CD4-positive, alpha-beta memory T cell (primary cell): ENCODE measurements around the gene MYMX. TPM values are rescaled to one million over a fixed set of nuclear protein-coding genes. Genes with fewer than 3 reads are reported as not detected.
"Not testable (repeated sequence)": the region's sequence is repeated elsewhere in the genome, so short reads cannot be mapped to it uniquely, and the experiment has no call there.

Experiments
- CTCF ChIA-PET: fragments of 350-600 bp; sonication (Branson Sonifier 250); formaldehyde crosslinking; loops from one replicate; lab custom pipeline; 2021; ENCODE audit warnings: inconsistent platforms; ENCODE audit not compliant: partially characterized antibody; lab: Charles Lee
- POLR2A ChIA-PET: fragments of 350-600 bp; sonication (Branson Sonifier 250); formaldehyde crosslinking; loops from one replicate; lab custom pipeline; 2021; ENCODE audit not compliant: partially characterized antibody; lab: Charles Lee
- DNase-seq, 5 donors: peaks; one replicate each; pipeline versions ENCODE4 v3.0.0 to v3.0.0-alpha.2; 2020 to 2022; ENCODE audit warnings: mixed read lengths in 1 of 5
- H3K27ac ChIP-seq: one replicate; pipeline ENCODE4 v1.7.0; 2013; ENCODE audit warnings: low read depth, low read length
- H3K27me3 ChIP-seq: 2 replicates; pipeline ENCODE4 v1.7.0; 2013; ENCODE audit warnings: mild to moderate bottlenecking, low read length, moderate library complexity; ENCODE audit not compliant: insufficient read depth
- H3K36me3 ChIP-seq: 2 replicates; pipeline ENCODE4 v1.7.0; 2013; ENCODE audit warnings: mild to moderate bottlenecking, low read length, moderate library complexity; ENCODE audit not compliant: insufficient read depth
- H3K4me1 ChIP-seq: 2 replicates; pipeline ENCODE4 v1.7.0; 2013; ENCODE audit warnings: mild to moderate bottlenecking, low read length, moderate library complexity; ENCODE audit not compliant: insufficient read depth
- H3K4me3 ChIP-seq, 2 donors: one replicate each; pipeline ENCODE4 v1.7.0; 2013; ENCODE audit warnings: low read length in 2 of 2, mild to moderate bottlenecking in 1 of 2
- H3K9me3 ChIP-seq, 2 donors: one replicate each; pipeline ENCODE4 v1.7.0; 2013; ENCODE audit warnings: low read length in 2 of 2, control low read depth in 1 of 2; ENCODE audit not compliant: control insufficient read depth in 1 of 2
- H3K27ac Mint-ChIP-seq, 7 donors: one replicate each; pipeline ENCODE4 v1.8.0; 2020 to 2021; ENCODE audit warnings: mixed read lengths in 7 of 7, mild to moderate bottlenecking in 6 of 7, inconsistent platforms in 3 of 7, moderate library complexity in 3 of 7
- H3K27me3 Mint-ChIP-seq, 2 donors: one replicate each; pipeline ENCODE4 v1.8.0; 2020 to 2021; ENCODE audit warnings: mixed read lengths in 2 of 2
- H3K36me3 Mint-ChIP-seq, 2 donors: one replicate each; pipeline ENCODE4 v1.8.0; 2020 to 2021; ENCODE audit warnings: mixed read lengths in 2 of 2, inconsistent platforms in 1 of 2, mild to moderate bottlenecking in 1 of 2
- H3K4me1 Mint-ChIP-seq, 4 donors: one replicate each; pipeline ENCODE4 v1.8.0; 2020 to 2021; ENCODE audit warnings: mixed read lengths in 4 of 4, mild to moderate bottlenecking in 1 of 4
- H3K4me3 Mint-ChIP-seq, 8 donors: one replicate each; pipeline ENCODE4 v1.8.0; 2020 to 2021; ENCODE audit warnings: mixed read lengths in 8 of 8, mild to moderate bottlenecking in 7 of 8, moderate library complexity in 6 of 8, inconsistent platforms in 3 of 8
- H3K9me3 Mint-ChIP-seq, 8 donors: one replicate each; pipeline ENCODE4 v1.8.0; 2020 to 2021; ENCODE audit warnings: mixed read lengths in 8 of 8, mild to moderate bottlenecking in 5 of 8, inconsistent platforms in 3 of 8, moderate library complexity in 1 of 8
- intact Hi-C: fragments of 100-400 bp; cut with micrococcal nuclease; formaldehyde crosslinking; loops from one replicate; pipeline ENCODE4 v1.15.1; 2023
- polyA plus RNA-seq, 2 donors: library from polyadenylated mRNA; unstranded; fragments of 300-500 nt; fragmentation: Illumina TruSeq; gene quantifications; one replicate each; pipeline ENCODE4 v1.2.3, GENCODE V29; 2021
- total RNA-seq, 2 experiments: library from RNA; stranded (reverse); gene quantifications; one replicate each; pipeline ENCODE4 v1.2.3, GENCODE V29; 2021

MYMX gene
- total and polyA plus RNA-seq, 4 experiments from 2014 or later = not detected

GRCh38 chr6:44180406-44180805 is 36.3 kb upstream of the MYMX start:
- Histone ChIP-seq H3K36me3 (no peaks in the 10 kb centered on the region), H3K4me1 (peaks cover 9% of the 10 kb centered on the region), H3K9me3 (no peaks in the 10 kb centered on the region), H3K4me3 (no peak overlapping the region), H3K27me3 (no peaks in the 10 kb centered on the region), H3K27ac (no peak overlapping the region)
- Mint-ChIP-seq H3K4me1 (peaks cover 0 to 5% (median 2%) of the 10 kb centered on the region in 4 donors), H3K36me3 (no peaks in the 10 kb centered on the region), H3K27me3 (no peaks in the 10 kb centered on the region), H3K9me3 (no peaks in the 10 kb centered on the region), H3K27ac (peak overlapping the region in 1 of 7 donors; percentile 73), H3K4me3 (no peak overlapping the region)
- no peak for DNase-seq
- CTCF ChIA-PET = interaction anchor here (0.9 kb wide), 1 partner anchor 75 kb away, joined by 3 read pairs; no protein-coding TSS in a partner anchor
- POLR2A ChIA-PET = no interaction called here
- intact Hi-C loops = no loop called here

DNA sequence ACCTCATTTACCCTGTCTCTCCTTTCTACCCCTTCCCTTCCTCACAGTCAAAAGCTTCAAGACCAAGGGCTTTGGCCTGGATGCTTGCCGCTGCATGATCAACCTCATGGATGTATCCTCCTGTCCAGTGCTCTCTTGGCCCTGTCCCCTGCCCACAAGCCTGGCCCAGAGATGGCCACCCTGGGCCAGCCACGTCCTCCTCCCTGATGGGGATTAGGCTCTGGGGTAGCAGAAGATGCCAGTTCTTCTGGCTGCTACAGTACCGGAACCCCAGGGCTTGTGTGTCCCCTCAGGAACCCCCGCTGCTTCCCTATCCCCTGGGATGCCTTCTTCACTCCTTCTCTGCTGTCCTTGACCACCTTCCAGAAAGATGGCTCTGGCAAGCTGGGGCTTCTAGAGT is 35.8 kb upstream of the MYMX start:
- Histone ChIP-seq H3K36me3 (no peaks in the 10 kb centered on the region), H3K27me3 (no peaks in the 10 kb centered on the region), H3K9me3 (no peaks in the 10 kb centered on the region), H3K27ac (no peak overlapping the region), H3K4me3 (no peak overlapping the region), H3K4me1 (peaks cover 9% of the 10 kb centered on the region)
- H3K4me3 Mint-ChIP-seq = no peak overlapping the region
- H3K36me3 Mint-ChIP-seq = no peaks in the 10 kb centered on the region
- no peaks in the 10 kb centered on the region for H3K9me3 Mint-ChIP-seq
- peaks cover 1 to 6% (median 4%) of the 10 kb centered on the region in 4 donors for H3K4me1 Mint-ChIP-seq
- ChIA-PET POLR2A (no interaction called here), CTCF (no interaction called here)
- no peak overlapping the region for H3K27ac Mint-ChIP-seq
- no peaks in the 10 kb centered on the region for H3K27me3 Mint-ChIP-seq
- no peak for DNase-seq
- intact Hi-C loops = no loop called here

GRCh38 chr6:44181784-44182183 is 34.9 kb upstream of the MYMX start:
- H3K27me3 ChIP-seq, CTCF ChIA-PET, intact Hi-C loops, H3K4me3 Mint-ChIP-seq, H3K27me3 Mint-ChIP-seq, H3K9me3 Mint-ChIP-seq, DNase-seq, H3K36me3 ChIP-seq, H3K36me3 Mint-ChIP-seq, H3K4me1 ChIP-seq, H3K27ac ChIP-seq, H3K4me3 ChIP-seq, H3K9me3 ChIP-seq, H3K27ac Mint-ChIP-seq, POLR2A ChIA-PET: not testable (repeated sequence)
- peaks cover 6 to 12% (median 7%) of the 10 kb centered on the region in 4 donors for H3K4me1 Mint-ChIP-seq

- no peak overlapping the region for H3K27ac Mint-ChIP-seq
- Histone ChIP-seq H3K4me3 (no peak overlapping the region), H3K27me3 (no peaks in the 10 kb centered on the region), H3K4me1 (no peaks in the 10 kb centered on the region), H3K27ac (no peak overlapping the region), H3K9me3 (no peaks in the 10 kb centered on the region), H3K36me3 (no peaks in the 10 kb centered on the region)
- peaks cover 5 to 7% (median 6%) of the 10 kb centered on the region in 4 donors for H3K4me1 Mint-ChIP-seq
- CTCF ChIA-PET = no interaction called here
- no peak for DNase-seq
- H3K9me3 Mint-ChIP-seq = no peaks in the 10 kb centered on the region
- intact Hi-C loops = no loop called here
- POLR2A ChIA-PET = no interaction called here
- no peak overlapping the region for H3K4me3 Mint-ChIP-seq
- peaks cover 0 to 2% of the 10 kb centered on the region in 2 donors for H3K27me3 Mint-ChIP-seq
- no peaks in the 10 kb centered on the region for H3K36me3 Mint-ChIP-seq
Measured at GRCh38 chr6:44182911-44183390, 33.8 kb upstream of the MYMX start.

GRCh38 chr6:44183783-44184182 is 32.9 kb upstream of the MYMX start:
- CTCF ChIA-PET = no interaction called here
- Histone ChIP-seq H3K36me3 (no peaks in the 10 kb centered on the region), H3K27me3 (no peaks in the 10 kb centered on the region), H3K9me3 (no peaks in the 10 kb centered on the region), H3K27ac (no peak overlapping the region), H3K4me3 (no peak overlapping the region), H3K4me1 (no peaks in the 10 kb centered on the region)
- Mint-ChIP-seq H3K9me3 (no peaks in the 10 kb centered on the region), H3K4me3 (no peak overlapping the region), H3K27me3 (peaks cover 0 to 2% of the 10 kb centered on the region in 2 donors), H3K27ac (no peak overlapping the region), H3K36me3 (no peaks in the 10 kb centered on the region), H3K4me1 (peaks cover 5 to 7% (median 6%) of the 10 kb centered on the region in 4 donors)
- intact Hi-C loops = no loop called here
- no peak for DNase-seq
- POLR2A ChIA-PET = no interaction called here

- H3K9me3 ChIP-seq, H3K9me3 Mint-ChIP-seq, H3K4me1 ChIP-seq, H3K27me3 Mint-ChIP-seq, H3K27ac ChIP-seq, intact Hi-C loops, H3K36me3 ChIP-seq, H3K36me3 Mint-ChIP-seq, H3K27me3 ChIP-seq, H3K27ac Mint-ChIP-seq, DNase-seq, POLR2A ChIA-PET, H3K4me3 ChIP-seq, H3K4me3 Mint-ChIP-seq, H3K4me1 Mint-ChIP-seq: not testable (repeated sequence)
- CTCF ChIA-PET = interaction anchor here (1.5 kb wide), 1 partner anchor 68 kb away, joined by 3 read pairs; no protein-coding TSS in a partner anchor
Measured at GRCh38 chr6:44185356-44185755, 31.4 kb upstream of the MYMX start.

GRCh38 chr6:44185953-44186634 is 30.6 kb upstream of the MYMX start:
- Histone ChIP-seq H3K4me1 (no peaks in the 10 kb centered on the region), H3K27me3 (no peaks in the 10 kb centered on the region), H3K9me3 (no peaks in the 10 kb centered on the region), H3K27ac (no peak overlapping the region), H3K36me3 (no peaks in the 10 kb centered on the region), H3K4me3 (no peak overlapping the region)
- H3K4me3 Mint-ChIP-seq = peak overlapping the region in 2 of 8 donors; percentile 13 to 26
- peak overlapping the region in 3 of 7 donors; percentile 34 to 82 (median 79) for H3K27ac Mint-ChIP-seq
- no peak for DNase-seq
- no peaks in the 10 kb centered on the region for H3K9me3 Mint-ChIP-seq
- ChIA-PET POLR2A (no interaction called here), CTCF (interaction anchor here (0.8 to 1.5 kb wide), 2 partner anchors 49 to 67 kb away, joined by 3 read pairs; no protein-coding TSS in a partner anchor)
- peaks cover 5 to 7% (median 6%) of the 10 kb centered on the region in 4 donors for H3K4me1 Mint-ChIP-seq
- no peaks in the 10 kb centered on the region for H3K36me3 Mint-ChIP-seq
- H3K27me3 Mint-ChIP-seq = peaks cover 2 to 3% of the 10 kb centered on the region in 2 donors
- intact Hi-C loops = no loop called here
